GM18951 (cell line): ENCODE measurements around the gene INO80C.
"Not testable (repeated sequence)": the region's sequence is repeated elsewhere in the genome, so short reads cannot be mapped to it uniquely, and the experiment has no call there.

Experiments
- POLR2A ChIP-seq: IDR thresholded peaks from 4 replicates; pipeline ENCODE4 v1.6.1; 2011; ENCODE audit warnings: mild to moderate bottlenecking; ENCODE audit not compliant: insufficient read length, insufficient read depth; ENCODE audit errors: extremely low read depth
- in situ Hi-C: fragments of 300-500 bp; cut with MboI; formaldehyde crosslinking; loops from one replicate; pipeline ENCODE4 v1.12.0; 2022; ENCODE audit warnings: low sequenced_read_pairs, mixed read lengths, inconsistent platforms; ENCODE audit not compliant: unreplicated experiment

The INO80C gene

DNA sequence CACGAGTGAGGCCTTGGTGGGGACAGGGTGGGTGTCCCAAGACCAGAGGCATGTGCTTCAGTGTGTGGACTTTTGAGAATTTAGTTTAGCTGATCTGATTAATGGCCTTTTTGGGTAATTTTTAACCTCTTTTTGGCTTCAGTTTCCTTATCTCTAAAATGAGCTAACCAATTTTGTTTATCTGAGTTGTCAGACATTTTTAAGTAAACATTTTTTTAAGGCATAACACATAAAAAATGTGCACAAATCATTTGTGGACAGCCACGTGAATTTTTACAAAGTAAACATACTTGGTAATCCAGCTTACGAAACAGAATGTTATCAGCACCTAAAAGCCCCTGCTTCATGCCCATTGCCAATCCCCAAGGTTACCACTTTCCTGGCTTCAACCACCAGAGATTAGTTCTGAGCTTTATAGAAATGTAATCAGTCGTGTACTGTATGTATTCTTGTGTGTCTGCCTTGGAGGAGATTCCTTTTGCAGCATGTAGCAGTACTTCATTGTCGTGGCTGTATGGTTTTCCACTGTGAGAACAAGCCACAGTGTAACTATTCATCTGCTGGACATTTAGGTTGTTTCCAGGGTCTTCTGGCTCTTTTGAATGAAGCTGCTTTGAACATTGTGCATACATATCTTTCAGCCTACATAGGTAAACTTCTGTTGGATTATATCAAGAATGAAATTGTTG is 8.4 kb upstream of the INO80C start:
- in situ Hi-C loops = no loop called here
- no peak for TF ChIP-seq POLR2A

DNA sequence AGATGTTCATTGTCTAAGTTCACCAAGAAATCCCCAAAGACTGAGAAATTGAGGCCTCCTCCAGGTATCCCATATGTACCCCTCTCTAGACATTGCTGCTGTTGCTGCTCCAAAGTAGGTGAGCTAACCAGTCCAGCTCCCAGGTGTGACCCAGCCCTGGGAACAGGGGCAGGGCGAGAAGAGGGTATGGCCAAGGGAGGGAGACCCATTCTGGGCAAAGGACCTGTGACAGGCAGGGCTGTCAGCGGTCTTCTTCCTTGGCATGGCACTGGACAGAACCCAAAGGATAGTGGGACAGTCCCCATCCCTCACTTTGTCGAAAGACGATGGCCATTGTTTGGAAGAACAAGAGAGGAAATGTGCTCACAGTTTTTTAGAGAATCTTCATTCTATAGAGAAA is 7.2 kb upstream of the INO80C start:
- in situ Hi-C loops = no loop called here
- no peak for TF ChIP-seq POLR2A

DNA sequence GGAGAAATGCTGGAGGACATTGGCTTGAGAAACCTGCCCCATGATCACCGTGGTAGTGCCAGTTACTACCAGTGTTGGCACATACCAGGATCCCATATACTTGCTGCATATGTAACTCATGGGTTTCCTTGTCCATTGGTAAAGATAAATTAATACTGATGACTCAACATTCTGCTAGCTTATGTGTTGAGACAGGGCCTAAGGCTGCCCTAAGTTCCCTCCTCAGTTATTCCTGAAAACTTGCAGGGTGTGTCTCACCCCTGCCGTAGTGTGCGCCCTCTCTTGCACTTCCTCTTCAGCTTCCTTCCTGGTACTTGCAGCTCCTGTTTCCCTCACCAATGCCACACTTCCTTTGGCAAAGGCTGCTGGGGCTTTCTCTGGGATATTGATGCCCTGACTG is 4.3 kb upstream of the INO80C start:
- TF ChIP-seq POLR2A = no peak
- in situ Hi-C loops = no loop called here

GRCh38 chr18:35501369-35501768 is 3.6 kb upstream of the INO80C start:
- TF ChIP-seq POLR2A = no peak
- in situ Hi-C loops = no loop called here

DNA sequence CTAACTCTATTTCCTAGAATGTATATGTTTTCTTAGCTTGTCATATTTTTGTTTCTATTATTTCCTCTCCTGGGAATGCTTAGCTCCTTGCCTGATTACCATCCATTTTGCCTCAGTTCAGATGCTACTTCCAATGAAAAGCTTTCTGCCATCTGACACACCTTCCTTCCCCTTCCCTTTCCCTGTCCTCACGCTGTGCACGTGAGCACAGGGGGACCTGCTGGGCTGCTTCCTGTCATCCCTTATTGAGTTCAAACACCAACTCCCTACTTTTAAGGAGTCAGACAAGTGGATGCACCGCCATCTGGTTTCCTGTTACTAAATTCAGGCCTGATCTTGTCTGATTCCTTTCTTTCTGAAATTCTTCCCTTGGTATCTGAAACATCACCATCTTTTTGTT is 2.4 kb upstream of the INO80C start:
- in situ Hi-C loops = no loop called here
- no peak for TF ChIP-seq POLR2A

DNA sequence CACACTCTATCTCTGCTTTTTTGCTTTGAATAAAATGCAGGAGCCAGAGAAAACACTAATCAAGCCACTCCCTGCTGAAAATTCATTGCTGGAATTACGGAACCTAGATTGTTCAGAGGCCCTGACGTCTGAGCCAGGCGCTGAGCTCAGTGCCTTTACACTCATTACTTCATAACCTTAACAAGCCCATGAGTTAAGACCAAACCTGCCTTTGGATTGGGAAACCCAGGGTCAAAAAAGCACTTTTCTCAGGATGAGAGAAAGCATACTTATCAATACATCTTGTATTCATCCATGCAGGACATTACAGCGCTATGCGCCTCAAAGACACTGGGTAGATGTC is 762 bp downstream of the INO80C start:
- no peak for TF ChIP-seq POLR2A
- in situ Hi-C loops = no loop called here

DNA sequence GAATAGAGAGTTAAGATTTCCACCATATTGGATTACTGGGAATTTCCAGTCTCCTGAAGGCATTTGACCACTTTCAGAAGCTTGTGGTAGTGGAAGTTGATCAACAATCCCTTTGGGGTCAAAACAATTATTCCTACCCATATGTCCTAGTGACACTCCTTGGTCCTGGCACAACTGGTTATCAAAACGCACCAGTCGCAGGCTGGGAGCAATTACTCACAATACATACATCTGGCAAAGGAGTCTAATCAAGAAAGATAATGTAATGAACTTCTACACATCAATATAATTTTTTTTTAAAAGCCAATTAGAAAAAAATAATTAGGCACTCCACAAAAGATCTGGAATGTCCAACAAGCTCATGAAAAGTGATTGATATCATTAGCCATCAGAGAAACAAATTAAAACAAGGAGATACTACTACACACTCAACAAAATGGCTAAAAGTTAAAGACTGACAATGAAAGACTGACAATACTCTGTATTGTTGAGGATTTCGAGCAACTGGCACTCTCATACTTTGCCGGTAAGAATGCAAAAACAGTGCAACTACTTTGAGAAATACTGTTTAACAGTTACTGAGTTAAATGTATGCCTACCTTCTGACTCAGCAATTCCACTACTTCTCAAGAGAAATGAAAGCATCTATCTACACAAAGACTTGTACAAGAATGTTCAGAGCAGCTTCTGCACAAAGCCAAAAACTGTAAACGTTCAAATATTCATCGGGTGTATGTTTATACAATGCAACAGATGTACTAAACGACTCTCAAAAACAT is 2.0 kb downstream of the INO80C start:
- in situ Hi-C loops = no loop called here
- TF ChIP-seq POLR2A = no peak

DNA sequence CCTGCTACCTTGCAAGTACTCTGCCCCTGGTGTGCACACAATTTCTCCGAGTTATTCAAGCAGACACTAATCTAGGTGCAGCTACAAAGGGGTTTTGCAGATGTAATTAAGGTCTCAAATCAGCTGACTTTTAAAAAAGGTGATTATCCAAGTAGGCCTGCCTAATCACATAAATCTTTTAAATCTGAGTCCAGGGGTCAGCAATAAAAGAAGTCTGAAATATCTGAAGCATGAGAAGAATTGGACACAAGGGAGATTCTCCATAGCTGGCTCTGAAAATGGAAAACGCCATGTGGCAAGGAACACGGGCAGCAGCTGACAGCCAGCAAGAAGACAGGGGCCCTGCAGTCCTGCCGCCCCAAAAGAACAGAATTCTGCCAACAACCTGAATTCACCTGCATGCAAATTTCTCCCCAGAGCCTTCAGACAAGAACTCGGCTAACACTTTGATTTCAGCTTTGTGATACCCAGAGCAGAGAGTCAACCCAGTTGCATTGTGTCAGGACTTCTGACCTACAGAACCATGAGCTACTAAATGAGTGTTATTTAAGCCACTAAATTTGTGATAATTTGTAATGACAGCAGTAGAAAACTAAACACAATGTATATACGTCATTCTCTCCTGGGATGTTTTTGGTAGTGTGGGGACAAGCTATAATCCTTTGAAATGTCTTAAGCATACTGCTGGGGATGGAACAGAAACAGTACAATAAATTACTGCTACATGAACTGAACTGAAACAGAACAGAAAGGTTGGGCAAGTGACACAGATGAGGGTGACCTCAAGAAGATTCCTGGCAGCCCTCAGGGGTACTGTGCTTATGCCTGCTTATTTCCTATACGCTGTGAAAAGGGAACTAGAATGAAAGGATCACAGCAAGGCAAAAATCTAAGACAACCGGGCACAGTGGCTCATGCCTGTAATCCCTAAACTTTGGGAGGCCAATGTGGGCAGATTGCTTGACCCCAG is 3.2 kb downstream of the INO80C start:
- in situ Hi-C loops = no loop called here
- no peak for TF ChIP-seq POLR2A

DNA sequence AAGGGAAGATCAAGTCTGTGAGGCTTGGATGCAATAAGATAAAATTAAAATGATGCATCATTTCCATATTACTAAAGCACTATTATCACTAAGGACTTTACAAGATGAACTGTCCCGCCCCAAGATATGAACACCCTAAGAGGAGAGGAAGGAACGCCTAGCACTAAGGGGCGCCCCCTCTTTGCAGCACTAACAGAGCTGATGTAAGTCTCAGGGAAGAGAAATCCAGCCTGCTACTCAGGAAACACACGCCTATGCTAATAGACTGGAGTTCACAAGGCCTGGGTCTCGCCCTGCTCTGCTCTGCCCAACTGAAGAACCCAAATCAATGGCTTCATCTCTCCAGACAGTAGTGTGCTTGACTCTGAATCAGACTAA is 6.1 kb downstream of the INO80C start:
- in situ Hi-C loops = no loop called here
- TF ChIP-seq POLR2A = no peak

DNA sequence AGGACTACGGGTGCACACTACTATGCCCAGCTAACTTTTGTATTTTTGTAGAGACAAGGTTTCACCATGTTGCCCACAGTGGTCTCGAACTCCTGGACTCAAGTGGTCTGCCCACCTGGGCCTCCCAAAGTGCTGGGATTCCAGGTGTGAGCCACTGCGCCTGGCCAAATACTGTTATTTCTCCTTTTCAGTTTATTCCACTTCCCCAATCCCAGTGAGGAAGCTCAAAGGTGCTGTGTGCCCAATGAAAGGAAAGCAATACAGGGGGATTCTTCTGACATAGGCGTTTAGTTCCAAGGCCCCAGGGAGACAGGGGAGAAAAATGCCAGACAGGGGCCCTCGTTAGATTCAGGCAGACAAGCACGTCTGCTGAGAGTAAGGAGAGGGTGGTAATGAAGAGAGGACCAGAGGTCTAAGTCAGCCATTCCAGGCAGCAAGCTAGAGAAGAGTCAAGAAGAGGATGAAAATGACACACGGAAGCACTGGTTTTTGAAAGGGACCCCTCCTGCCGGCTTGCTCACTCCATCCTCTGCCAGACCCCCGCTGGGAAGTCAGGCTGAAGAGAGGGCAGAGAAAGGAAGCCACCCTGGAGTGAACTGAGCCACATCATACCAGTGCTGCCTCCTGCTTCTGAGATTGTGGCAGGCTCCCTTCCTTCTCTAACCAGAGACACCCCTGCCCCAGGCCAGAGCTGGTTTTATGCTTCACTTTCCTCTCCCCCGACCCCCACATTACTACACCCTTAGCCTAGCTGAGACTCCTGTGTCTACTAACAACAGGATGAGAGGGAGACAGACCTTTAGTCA is 6.7 kb downstream of the INO80C start:
- TF ChIP-seq POLR2A = no peak
- in situ Hi-C loops = no loop called here

- in situ Hi-C loops = no loop called here
Measured at GRCh38 chr18:35489913-35490490, 7.8 kb downstream of the INO80C start.

DNA sequence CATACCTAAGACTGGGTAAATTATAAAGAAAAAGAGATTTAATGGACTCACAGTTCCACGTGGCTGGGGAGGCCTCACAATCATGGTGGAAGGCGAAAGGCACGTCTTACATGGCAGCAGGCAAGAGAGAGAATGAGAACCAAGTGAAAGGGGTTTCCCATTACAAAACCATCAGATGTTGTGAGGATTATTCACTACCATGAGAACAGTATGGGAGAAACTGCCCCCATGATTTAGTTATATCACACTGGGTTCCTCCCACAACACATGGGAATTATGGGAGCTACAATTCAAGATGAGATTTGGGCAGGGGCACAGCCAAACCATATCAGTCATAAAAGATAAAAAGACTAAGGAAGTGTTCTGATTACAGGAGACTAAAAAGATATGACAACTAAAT is 8.5 kb downstream of the INO80C start:
- in situ Hi-C loops = not testable (repeated sequence)

More at GRCh38 chr18:35489913-35490490, 7.8 kb downstream of the INO80C start:
- no peak for TF ChIP-seq POLR2A

DNA sequence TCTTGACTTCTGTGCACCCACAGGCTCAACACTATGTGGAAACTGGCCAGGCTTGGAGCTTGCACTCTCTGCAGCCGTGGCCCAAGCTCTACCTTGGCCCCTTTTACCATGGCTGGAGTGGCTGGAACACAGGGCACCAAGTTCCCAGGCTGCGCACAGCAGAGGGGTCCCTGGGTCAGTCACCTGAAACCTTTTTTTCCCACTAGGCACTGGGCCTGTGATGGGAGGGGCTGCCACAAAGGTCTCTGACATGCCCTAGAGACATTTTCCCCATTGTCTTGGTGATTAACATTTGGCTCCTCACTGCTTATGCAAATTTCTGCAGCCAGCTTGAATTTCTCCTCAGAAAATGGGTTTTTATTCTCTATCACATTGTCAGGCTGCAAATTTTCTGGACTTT is 9.4 kb downstream of the INO80C start:
- in situ Hi-C loops = not testable (repeated sequence)

GRCh38 chr18:35487525-35487924 is 10.2 kb downstream of the INO80C start:
- in situ Hi-C loops = not testable (repeated sequence)
